Measurements from ENCODE around the gene MEIKIN. TPM values are rescaled to one million over a fixed set of nuclear protein-coding genes. Genes with fewer than 3 reads are reported as not detected.

The MEIKIN gene
- total and polyA plus RNA-seq, 12 donors, result 0.09 TPM; not detected in 11

- no peak overlapping the region for H3K27ac ChIP-seq
- WGBS, 2 donors, result 67 to 75% methylated on average over 2 of the region's 2 CpGs
- no peaks in the 10 kb centered on the region for H3K4me1 ChIP-seq
- intact Hi-C loops (cut with DNase I), result no loop called here
- no peak for ATAC-seq
- no peaks in the 10 kb centered on the region for H3K36me3 ChIP-seq
- no peaks in the 10 kb centered on the region for H3K9me3 ChIP-seq
- H3K4me3 ChIP-seq, result no peak overlapping the region
- H3K27me3 ChIP-seq, result no peaks in the 10 kb centered on the region
- no peak for TF ChIP-seq CTCF (IDR thresholded peaks at IDR 0.05)
- DNase-seq, result no peak
These were observed 31.7 kb upstream of the MEIKIN start for GRCh38 chr5:131977212-131977604.

- WGBS, 2 donors, result 89 to 93% methylated on average over 6 of the region's 6 CpGs
- H3K27ac ChIP-seq, result no peak overlapping the region
- no peaks in the 10 kb centered on the region for H3K27me3 ChIP-seq
- no peaks in the 10 kb centered on the region for H3K9me3 ChIP-seq
- ATAC-seq (no peak), DNase-seq (no peak)
- intact Hi-C loops (cut with DNase I), result no loop called here
- TF ChIP-seq CTCF (IDR thresholded peaks at IDR 0.05), result no peak
- no peak overlapping the region for H3K4me3 ChIP-seq
- no peaks in the 10 kb centered on the region for H3K4me1 ChIP-seq
- no peaks in the 10 kb centered on the region for H3K36me3 ChIP-seq
These were observed 31.1 kb upstream of the MEIKIN start for GRCh38 chr5:131976414-131977211.

GRCh38 chr5:131974956-131975726 lies 29.7 kb upstream of the MEIKIN start:
- 56 to 57% methylated on average over 12 of the region's 12 CpGs for WGBS, 2 donors
- no peak for TF ChIP-seq CTCF (IDR thresholded peaks at IDR 0.05)
- intact Hi-C loops (cut with DNase I), result no loop called here
- DNase-seq, result no peak
- peak in 1 of 8 donors; percentile 16 for ATAC-seq
- H3K36me3 ChIP-seq, result no peaks in the 10 kb centered on the region
- H3K4me1 ChIP-seq, result no peaks in the 10 kb centered on the region
- peak overlapping the region in 1 of 10 donors; percentile 50 for H3K27ac ChIP-seq
- H3K9me3 ChIP-seq, result no peaks in the 10 kb centered on the region
- H3K4me3 ChIP-seq, result peak overlapping the region in 1 of 10 donors; percentile 22
- no peaks in the 10 kb centered on the region for H3K27me3 ChIP-seq

- intact Hi-C loops (cut with DNase I), result no loop called here
- Histone ChIP-seq H3K4me1 (no peaks in the 10 kb centered on the region), H3K27ac (peak overlapping the region in 1 of 10 donors; percentile 50), H3K36me3 (no peaks in the 10 kb centered on the region), H3K4me3 (peak overlapping the region in 1 of 10 donors; percentile 22), H3K9me3 (no peaks in the 10 kb centered on the region), H3K27me3 (no peaks in the 10 kb centered on the region)
- 74 to 75% methylated on average over 5 of the region's 5 CpGs for WGBS, 2 donors
- ATAC-seq (no peak), DNase-seq (no peak)
- TF ChIP-seq CTCF (IDR thresholded peaks at IDR 0.05), result no peak
These were observed 29.1 kb upstream of the MEIKIN start for GRCh38 chr5:131974622-131974955.

Data from heart right ventricle (tissue), 16 donors.